Activated B cell treated with CpG ODN at 0.5 μM for 24 hours (primary cell): Measurements from ENCODE around the gene NFIC. TPM values are rescaled to one million over a fixed set of nuclear protein-coding genes. Genes with fewer than 3 reads are reported as not detected.

Source experiments
- ATAC-seq: fragments of 200-7000 bp; cut with Tn5 transposase; one replicate; pipeline ENCODE4 v1.10.0; 2021; ENCODE audit warnings: low read depth, mild to moderate bottlenecking, moderate library complexity
- CTCF ChIA-PET: fragments of 350-600 bp; sonication (Branson Sonifier 250); formaldehyde crosslinking; loops from one replicate; lab custom pipeline; 2021; ENCODE audit warnings: antibody characterized with exemption; lab: Charles Lee
- POLR2A ChIA-PET: fragments of 350-600 bp; sonication (Branson Sonifier 250); formaldehyde crosslinking; loops from one replicate; lab custom pipeline; 2021; ENCODE audit warnings: antibody characterized with exemption; lab: Charles Lee
- DNase-seq: peaks from one replicate; pipeline ENCODE4 v3.0.0; 2022
- H3K27ac Mint-ChIP-seq: one replicate; pipeline ENCODE4 v1.8.0; 2020; ENCODE audit warnings: mixed read lengths
- H3K27me3 Mint-ChIP-seq: one replicate; pipeline ENCODE4 v1.8.0; 2021; ENCODE audit warnings: mixed read lengths
- H3K36me3 Mint-ChIP-seq: one replicate; pipeline ENCODE4 v1.8.0; 2021; ENCODE audit warnings: low read depth, mixed read lengths
- H3K4me1 Mint-ChIP-seq: one replicate; pipeline ENCODE4 v1.8.0; 2021; ENCODE audit warnings: mixed read lengths
- H3K4me3 Mint-ChIP-seq: one replicate; pipeline ENCODE4 v1.8.0; 2020; ENCODE audit warnings: mild to moderate bottlenecking, mixed read lengths
- H3K9me3 Mint-ChIP-seq: one replicate; pipeline ENCODE4 v1.8.0; 2020; ENCODE audit warnings: mixed read lengths
- intact Hi-C: fragments of 100-400 bp; cut with micrococcal nuclease; formaldehyde crosslinking; loops from one replicate; pipeline ENCODE4 v1.15.1; 2024
- total RNA-seq: library from RNA; stranded (reverse); gene quantifications from 2 replicates; pipeline ENCODE4 v1.2.3, GENCODE V29; 2022
- TF ChIP-seq, protein P1 (sequence below): fragments of 200-600 bp; IDR thresholded peaks from one replicate; pipeline ENCODE4 v1.8.0; 2022; ENCODE audit warnings: antibody characterized with exemption, mild to moderate bottlenecking

NFIC gene
- total RNA-seq, 1 donor from 2014 or later: 18.8 TPM

GRCh38 chr19:3401004-3401768, 34.8 kb downstream of the NFIC start:
- POLR2A ChIA-PET: no interaction called here
- CTCF ChIA-PET: no interaction called here
- H3K9me3 Mint-ChIP-seq: no peaks in the 10 kb centered on the region

DNA sequence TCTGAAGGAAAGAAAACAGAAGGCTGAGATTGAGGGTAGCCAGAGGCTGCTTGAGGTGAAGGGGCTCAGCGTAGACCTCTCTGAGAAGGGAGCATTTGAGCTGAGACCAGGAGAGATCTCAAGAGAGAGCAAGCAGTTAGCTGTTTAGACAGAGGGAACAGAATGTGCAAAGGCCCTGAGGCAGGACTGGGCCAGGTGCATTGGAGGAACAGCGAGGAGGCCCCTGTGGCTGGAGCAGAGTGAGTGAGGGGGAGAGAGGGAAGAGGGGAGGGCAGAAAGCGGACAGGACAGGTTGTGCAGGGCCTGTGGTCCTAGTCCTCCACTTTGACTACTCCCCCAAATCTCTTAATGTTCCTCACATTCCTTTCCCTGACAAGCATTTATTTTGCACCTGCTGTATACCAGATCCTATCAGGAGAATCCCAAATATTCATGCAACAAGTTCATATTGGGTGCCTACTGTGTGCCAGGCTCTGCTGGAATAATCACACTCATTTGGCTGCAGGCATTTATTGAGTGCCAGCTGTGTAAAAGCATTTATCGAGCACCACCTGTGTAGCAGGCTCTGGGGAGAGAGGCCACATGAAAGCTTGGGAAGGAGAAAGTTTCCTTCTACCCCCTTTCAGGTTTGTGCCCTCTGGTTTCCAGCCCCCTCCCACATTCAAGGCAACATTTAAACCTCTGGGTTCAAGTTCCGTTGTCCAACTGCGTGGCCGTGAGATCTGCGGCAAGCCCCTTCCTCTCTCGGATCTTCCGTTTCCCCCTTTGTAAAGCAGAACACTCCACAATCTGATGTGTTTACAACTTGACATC, 36.5 kb downstream of the NFIC start:
- POLR2A ChIA-PET: no interaction called here

More at GRCh38 chr19:3401004-3401768, 34.8 kb downstream of the NFIC start:
- intact Hi-C loops: no loop called here
- no peak for DNase-seq
- Mint-ChIP-seq H3K36me3 (no peaks in the 10 kb centered on the region), H3K4me3 (no peak overlapping the region), H3K4me1 (no peaks in the 10 kb centered on the region), H3K27me3 (no peaks in the 10 kb centered on the region), H3K27ac (no peak overlapping the region)
- no peak for ATAC-seq
- TF ChIP-seq, protein P1, sequence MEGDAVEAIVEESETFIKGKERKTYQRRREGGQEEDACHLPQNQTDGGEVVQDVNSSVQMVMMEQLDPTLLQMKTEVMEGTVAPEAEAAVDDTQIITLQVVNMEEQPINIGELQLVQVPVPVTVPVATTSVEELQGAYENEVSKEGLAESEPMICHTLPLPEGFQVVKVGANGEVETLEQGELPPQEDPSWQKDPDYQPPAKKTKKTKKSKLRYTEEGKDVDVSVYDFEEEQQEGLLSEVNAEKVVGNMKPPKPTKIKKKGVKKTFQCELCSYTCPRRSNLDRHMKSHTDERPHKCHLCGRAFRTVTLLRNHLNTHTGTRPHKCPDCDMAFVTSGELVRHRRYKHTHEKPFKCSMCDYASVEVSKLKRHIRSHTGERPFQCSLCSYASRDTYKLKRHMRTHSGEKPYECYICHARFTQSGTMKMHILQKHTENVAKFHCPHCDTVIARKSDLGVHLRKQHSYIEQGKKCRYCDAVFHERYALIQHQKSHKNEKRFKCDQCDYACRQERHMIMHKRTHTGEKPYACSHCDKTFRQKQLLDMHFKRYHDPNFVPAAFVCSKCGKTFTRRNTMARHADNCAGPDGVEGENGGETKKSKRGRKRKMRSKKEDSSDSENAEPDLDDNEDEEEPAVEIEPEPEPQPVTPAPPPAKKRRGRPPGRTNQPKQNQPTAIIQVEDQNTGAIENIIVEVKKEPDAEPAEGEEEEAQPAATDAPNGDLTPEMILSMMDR: no peak

GRCh38 chr19:3403489-3404323, 37.3 kb downstream of the NFIC start:
- Mint-ChIP-seq H3K27me3 (no peaks in the 10 kb centered on the region), H3K9me3 (no peaks in the 10 kb centered on the region), H3K4me1 (no peaks in the 10 kb centered on the region), H3K27ac (no peak overlapping the region), H3K4me3 (no peak overlapping the region), H3K36me3 (peaks cover 2% of the 10 kb centered on the region)
- ATAC-seq (no peak), DNase-seq (no peak)
- ChIA-PET CTCF (no interaction called here), POLR2A (no interaction called here)
- TF ChIP-seq, protein P1: no peak
- intact Hi-C loops: no loop called here

More for the DNA sequence above, 36.5 kb downstream of the NFIC start:
- ATAC-seq (no peak), DNase-seq (no peak)
- CTCF ChIA-PET: no interaction called here
- Mint-ChIP-seq H3K36me3 (peaks cover 2% of the 10 kb centered on the region), H3K27ac (no peak overlapping the region), H3K27me3 (no peaks in the 10 kb centered on the region), H3K9me3 (no peaks in the 10 kb centered on the region), H3K4me3 (no peak overlapping the region), H3K4me1 (no peaks in the 10 kb centered on the region)
- intact Hi-C loops: no loop called here
- TF ChIP-seq, protein P1: no peak

DNA sequence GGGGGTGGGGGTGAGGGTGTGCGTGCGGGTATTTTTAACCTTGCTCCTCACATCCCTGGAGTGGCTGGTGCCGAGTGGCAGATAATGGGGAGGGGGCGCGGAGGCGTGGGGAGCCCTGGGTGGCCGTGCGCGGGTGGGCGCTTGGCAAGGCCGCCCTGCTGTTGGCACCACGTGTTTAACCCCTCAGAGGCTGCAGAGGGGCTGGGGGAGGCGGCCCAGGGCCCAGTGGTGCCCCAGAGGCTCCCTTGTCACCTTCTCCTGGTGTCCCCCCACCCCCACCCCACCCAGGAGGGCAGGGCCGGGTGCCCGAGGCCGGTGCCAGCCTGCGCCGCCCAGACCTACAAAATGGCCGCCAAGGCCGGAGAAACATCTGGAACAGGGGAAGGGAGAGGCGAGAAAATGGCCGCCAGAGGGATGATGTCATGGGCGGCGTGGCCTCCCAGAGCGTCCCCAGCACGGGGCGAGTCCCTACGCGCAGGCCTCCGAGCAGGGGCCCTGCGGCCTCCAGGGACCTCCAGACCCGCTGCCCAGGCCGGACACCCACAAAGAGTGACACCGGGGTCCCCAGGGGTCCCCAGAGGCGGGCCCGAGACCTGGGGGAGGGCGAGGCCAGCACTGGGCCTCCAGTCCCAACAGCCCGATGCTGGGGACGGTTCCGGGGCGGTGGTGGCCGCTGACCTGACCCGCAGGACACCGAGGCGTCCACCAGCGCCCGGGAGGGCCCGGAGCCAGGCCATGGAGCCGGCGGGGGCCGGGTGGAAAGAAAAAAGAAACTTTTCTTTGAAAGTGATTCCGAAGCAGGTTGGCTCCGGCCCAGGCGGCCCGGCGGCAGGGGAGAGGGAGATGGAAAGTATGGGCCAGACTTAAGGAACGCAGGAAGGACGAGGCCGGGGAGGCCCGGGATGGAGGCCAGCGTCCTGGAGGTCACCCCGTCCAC, 38.2 kb downstream of the NFIC start:
- CTCF ChIA-PET: no interaction called here
- no peaks in the 10 kb centered on the region for H3K9me3 Mint-ChIP-seq
- intact Hi-C loops: no loop called here
- POLR2A ChIA-PET: no interaction called here
- H3K27ac Mint-ChIP-seq: no peak overlapping the region
- no peaks in the 10 kb centered on the region for H3K27me3 Mint-ChIP-seq
- DNase-seq (no peak), ATAC-seq (no peak)
- no peaks in the 10 kb centered on the region for H3K4me1 Mint-ChIP-seq
- H3K36me3 Mint-ChIP-seq: peaks cover 8% of the 10 kb centered on the region
- no peak overlapping the region for H3K4me3 Mint-ChIP-seq
- TF ChIP-seq, protein P1: no peak
